Measurements from ENCODE around the gene FOXL3.

The FOXL3 gene

DNA sequence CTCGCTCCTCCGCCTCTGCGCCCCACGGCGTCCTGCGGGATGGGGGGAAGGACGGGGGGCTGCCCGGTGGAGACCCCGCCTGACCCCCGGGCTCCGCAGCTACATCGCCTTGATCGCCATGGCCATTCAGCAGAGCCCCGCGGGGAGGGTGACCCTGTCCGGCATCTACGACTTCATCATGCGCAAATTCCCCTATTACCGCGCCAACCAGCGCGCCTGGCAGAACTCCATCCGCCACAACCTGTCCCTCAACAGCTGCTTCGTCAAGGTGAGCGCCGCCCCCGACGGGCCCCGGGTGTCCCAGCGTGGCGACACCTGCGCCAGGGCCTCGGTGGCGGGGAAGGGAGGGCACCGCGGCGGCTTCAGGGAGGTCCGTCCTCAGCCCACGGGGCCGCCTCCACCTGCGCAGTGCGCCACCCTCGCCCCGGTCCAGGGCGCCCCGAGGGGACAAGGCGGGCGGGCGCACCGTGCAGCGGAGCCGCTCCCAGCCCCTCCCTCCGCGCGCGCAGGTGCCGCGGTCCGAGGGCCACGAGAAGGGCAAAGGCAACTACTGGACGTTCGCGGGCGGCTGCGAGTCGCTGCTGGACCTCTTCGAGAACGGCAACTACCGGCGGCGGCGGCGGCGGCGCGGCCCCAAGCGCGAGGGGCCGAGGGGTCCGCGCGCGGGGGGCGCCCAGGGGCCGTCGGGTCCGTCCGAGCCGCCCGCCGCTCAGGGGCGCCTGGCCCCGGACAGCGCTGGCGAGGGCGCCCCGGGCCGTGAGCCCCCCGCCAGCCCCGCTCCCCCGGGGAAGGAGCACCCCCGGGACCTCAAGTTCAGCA is 793 bp downstream of the FOXL3 start:
- no peaks in the 10 kb centered on the region for H3K36me3 ChIP-seq
- TF ChIP-seq, protein P1, sequence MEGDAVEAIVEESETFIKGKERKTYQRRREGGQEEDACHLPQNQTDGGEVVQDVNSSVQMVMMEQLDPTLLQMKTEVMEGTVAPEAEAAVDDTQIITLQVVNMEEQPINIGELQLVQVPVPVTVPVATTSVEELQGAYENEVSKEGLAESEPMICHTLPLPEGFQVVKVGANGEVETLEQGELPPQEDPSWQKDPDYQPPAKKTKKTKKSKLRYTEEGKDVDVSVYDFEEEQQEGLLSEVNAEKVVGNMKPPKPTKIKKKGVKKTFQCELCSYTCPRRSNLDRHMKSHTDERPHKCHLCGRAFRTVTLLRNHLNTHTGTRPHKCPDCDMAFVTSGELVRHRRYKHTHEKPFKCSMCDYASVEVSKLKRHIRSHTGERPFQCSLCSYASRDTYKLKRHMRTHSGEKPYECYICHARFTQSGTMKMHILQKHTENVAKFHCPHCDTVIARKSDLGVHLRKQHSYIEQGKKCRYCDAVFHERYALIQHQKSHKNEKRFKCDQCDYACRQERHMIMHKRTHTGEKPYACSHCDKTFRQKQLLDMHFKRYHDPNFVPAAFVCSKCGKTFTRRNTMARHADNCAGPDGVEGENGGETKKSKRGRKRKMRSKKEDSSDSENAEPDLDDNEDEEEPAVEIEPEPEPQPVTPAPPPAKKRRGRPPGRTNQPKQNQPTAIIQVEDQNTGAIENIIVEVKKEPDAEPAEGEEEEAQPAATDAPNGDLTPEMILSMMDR (IDR thresholded peaks at IDR 0.05), result no peak
- no peak overlapping the region for H3K4me3 ChIP-seq
- H3K9me3 ChIP-seq, result no peaks in the 10 kb centered on the region
- intact Hi-C loops (cut with DNase I; ENCODE audit: low total_unique reads), result no loop called here
- H3K27me3 ChIP-seq, result peaks cover 0 to 85% of the 10 kb centered on the region in 2 donors
- H3K4me1 ChIP-seq, result peaks cover 0 to 21% (median 9%) of the 10 kb centered on the region in 4 donors
- H3K27ac ChIP-seq, result no peak overlapping the region
- DNase-seq, result peak in 1 of 2 donors; percentile 47

GRCh38 chr7:291373-292092 is 1.6 kb downstream of the FOXL3 start:
- H3K36me3 ChIP-seq, result no peaks in the 10 kb centered on the region

GRCh38 chr7:292226-292625 is 2.3 kb downstream of the FOXL3 start:
- Histone ChIP-seq H3K36me3 (no peaks in the 10 kb centered on the region), H3K9me3 (no peaks in the 10 kb centered on the region), H3K27me3 (peaks cover 0 to 87% of the 10 kb centered on the region in 2 donors), H3K4me3 (no peak overlapping the region), H3K27ac (no peak overlapping the region), H3K4me1 (peaks cover 0 to 21% (median 9%) of the 10 kb centered on the region in 4 donors)
- intact Hi-C loops (cut with DNase I; ENCODE audit: low total_unique reads), result no loop called here
- TF ChIP-seq, protein P1 (IDR thresholded peaks at IDR 0.05), result no peak
- DNase-seq, result no peak

More at GRCh38 chr7:291373-292092, 1.6 kb downstream of the FOXL3 start:
- no peak overlapping the region for H3K4me3 ChIP-seq
- peak in 1 of 2 donors; percentile 39 for DNase-seq
- H3K27ac ChIP-seq, result no peak overlapping the region
- TF ChIP-seq, protein P1 (IDR thresholded peaks at IDR 0.05), result no peak
- intact Hi-C loops (cut with DNase I; ENCODE audit: low total_unique reads), result no loop called here
- peaks cover 0 to 21% (median 9%) of the 10 kb centered on the region in 4 donors for H3K4me1 ChIP-seq
- H3K9me3 ChIP-seq, result no peaks in the 10 kb centered on the region
- peaks cover 0 to 86% of the 10 kb centered on the region in 2 donors for H3K27me3 ChIP-seq

DNA sequence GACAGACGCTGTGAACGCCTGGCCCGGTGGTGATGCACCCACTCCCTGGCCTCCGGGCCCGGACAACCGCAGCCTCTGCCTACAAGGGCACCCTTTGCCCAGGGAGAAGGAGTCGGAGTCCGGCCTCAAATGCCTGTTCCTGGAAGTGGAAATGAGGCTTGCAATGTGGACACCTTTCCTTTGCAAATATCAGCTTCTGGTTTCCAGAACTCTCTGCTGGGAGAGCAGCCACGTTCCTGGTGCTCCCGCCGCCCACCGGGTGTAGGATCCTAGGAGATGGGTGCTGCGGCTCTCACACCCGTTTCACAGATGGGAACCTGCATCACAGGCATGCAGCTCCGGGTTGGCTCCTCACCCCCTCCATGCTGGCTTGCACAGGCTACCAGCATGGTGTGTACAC is 2.9 kb downstream of the FOXL3 start:
- no peaks in the 10 kb centered on the region for H3K36me3 ChIP-seq
- intact Hi-C loops (cut with DNase I; ENCODE audit: low total_unique reads), result no loop called here
- no peaks in the 10 kb centered on the region for H3K9me3 ChIP-seq
- peaks cover 0 to 21% (median 9%) of the 10 kb centered on the region in 4 donors for H3K4me1 ChIP-seq
- no peak overlapping the region for H3K4me3 ChIP-seq
- TF ChIP-seq, protein P1 (IDR thresholded peaks at IDR 0.05), result no peak
- no peak overlapping the region for H3K27ac ChIP-seq
- peaks cover 0 to 87% of the 10 kb centered on the region in 2 donors for H3K27me3 ChIP-seq
- DNase-seq, result peak in 1 of 2 donors; percentile 38

DNA sequence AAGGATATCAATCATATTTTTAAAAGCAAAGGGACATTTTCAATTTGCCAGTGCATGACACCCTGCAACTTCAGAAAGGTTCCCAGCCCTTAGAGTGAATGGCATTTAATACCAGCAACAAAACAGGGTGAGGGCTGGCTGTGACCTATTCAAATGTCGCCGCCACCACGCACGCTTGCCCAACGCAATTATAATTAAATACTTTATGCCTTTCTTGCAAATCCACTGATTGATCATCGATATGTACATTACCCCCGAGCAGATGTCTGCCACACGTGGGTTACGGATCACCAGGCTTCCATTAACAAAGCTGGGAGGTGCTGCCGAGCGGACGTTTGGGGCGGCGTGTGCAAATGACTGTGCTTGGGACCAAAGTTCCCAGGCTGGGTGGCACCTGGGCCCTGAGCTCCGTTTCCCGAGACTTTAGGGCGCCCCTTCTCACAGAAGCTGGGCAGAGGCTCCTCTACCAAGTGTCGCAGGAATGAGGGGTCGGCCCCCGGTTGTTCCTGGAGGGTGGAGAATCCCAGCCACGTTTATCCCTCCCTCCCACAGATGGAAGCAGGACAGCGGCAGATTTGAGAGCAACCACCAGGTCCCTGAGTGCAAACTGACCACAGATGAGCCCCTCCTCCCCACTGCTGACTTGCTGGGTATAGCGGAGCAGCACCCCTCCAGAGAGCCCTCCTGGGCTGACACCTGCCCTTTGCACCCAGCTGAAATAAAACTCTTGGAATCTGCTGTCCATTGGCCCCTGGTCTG is 3.9 kb downstream of the FOXL3 start:
- TF ChIP-seq, protein P1 (IDR thresholded peaks at IDR 0.05), result no peak
- peak in 1 of 2 donors; percentile 46 for DNase-seq
- Histone ChIP-seq H3K36me3 (no peaks in the 10 kb centered on the region), H3K4me1 (peaks cover 0 to 21% (median 9%) of the 10 kb centered on the region in 4 donors), H3K4me3 (no peak overlapping the region), H3K27ac (no peak overlapping the region), H3K27me3 (peaks cover 0 to 82% of the 10 kb centered on the region in 2 donors), H3K9me3 (no peaks in the 10 kb centered on the region)
- intact Hi-C loops (cut with DNase I; ENCODE audit: low total_unique reads), result no loop called here

Data from tibial artery (tissue), 4 donors.